SK-N-SH (cell line): ENCODE data around the gene TUBA3E. TPM values are rescaled to one million over a fixed set of nuclear protein-coding genes. Genes with fewer than 3 reads are reported as not detected.
"Not testable (repeated sequence)": the region's sequence is repeated elsewhere in the genome, so short reads cannot be mapped to it uniquely, and the experiment has no call there.

Experiments
- CTCF ChIA-PET: fragments of 300-600, 350-600 bp; formaldehyde crosslinking; extraction: SDS; loops from one replicate; lab custom pipeline; 2021; lab: Yijun Ruan, JAX
- POLR2A ChIA-PET: fragments of 350-600 bp; sonication (Branson Sonifier 250); formaldehyde crosslinking; extraction: SDS; loops from one replicate; lab custom pipeline; 2020; ENCODE audit warnings: antibody characterized with exemption, inconsistent platforms; lab: Yijun Ruan, JAX
- DNase-seq: peaks from one replicate; pipeline ENCODE4 v3.0.0; 2012
- H2AFZ ChIP-seq: fragments of 200-600 bp; sonication (generic); 2 replicates; pipeline ENCODE4 v1.8.1; 2016; ENCODE audit warnings: antibody characterized with exemption, mild to moderate bottlenecking, low read depth
- H3F3A ChIP-seq: fragments of 200-600 bp; sonication (generic); replicated peaks from 2 replicates; pipeline ENCODE3; 2016; ENCODE audit warnings: antibody characterized with exemption, mild to moderate bottlenecking; ENCODE audit not compliant: insufficient read depth
- H3K27ac ChIP-seq, 2 experiments: fragments of 200-500 bp in 1 of 2; fragments of 200-600 bp in 1 of 2; sonication (Bioruptor generic) in 1 of 2; sonication (generic), shearing (Covaris generic) in 1 of 2; 2 replicates each; pipeline versions ENCODE4 v1.5.1 to v1.6.1; 2014 to 2016; ENCODE audit warnings: low read depth in 2 of 2, inconsistent platforms in 1 of 2, low read length in 1 of 2, mild to moderate bottlenecking in 1 of 2, mixed read lengths in 1 of 2
- H3K27me3 ChIP-seq: fragments of 200-600 bp; sonication (generic), shearing (Covaris generic); 2 replicates; pipeline ENCODE4 v1.6.1; 2016; ENCODE audit warnings: mixed run types; ENCODE audit not compliant: insufficient read depth
- H3K36me3 ChIP-seq, 2 experiments: fragments of 200-500 bp in 1 of 2; fragments of 200-600 bp in 1 of 2; sonication (Bioruptor generic) in 1 of 2; sonication (generic) in 1 of 2; replicated peaks in 1 of 2; 2 replicates each; pipeline versions ENCODE3 to v1.5.1; 2014 to 2016; ENCODE audit warnings: low read length in 1 of 2, mild to moderate bottlenecking in 1 of 2; ENCODE audit not compliant: insufficient read depth in 2 of 2, control insufficient read depth in 1 of 2
- H3K4me1 ChIP-seq, 2 experiments: fragments of 200-500 bp in 1 of 2; fragments of 200-600 bp in 1 of 2; sonication (Bioruptor generic) in 1 of 2; sonication (generic), shearing (Covaris generic) in 1 of 2; 2 replicates each; pipeline versions ENCODE4 v1.5.1 to v1.6.1; 2014 to 2016; ENCODE audit warnings: low read depth in 1 of 2, low read length in 1 of 2, mixed run types in 1 of 2; ENCODE audit not compliant: insufficient read depth in 2 of 2, control insufficient read depth in 1 of 2
- H3K4me2 ChIP-seq: fragments of 200-600 bp; sonication (generic), shearing (Covaris generic); 2 replicates; pipeline ENCODE4 v1.6.1; 2017; ENCODE audit warnings: mixed run types
- H3K4me3 ChIP-seq, 2 experiments: fragments of 200-500 bp in 1 of 2; fragments of 200-600 bp in 1 of 2; sonication (Bioruptor generic) in 1 of 2; sonication (generic), shearing (Covaris generic) in 1 of 2; 2 replicates each; pipeline versions ENCODE4 v1.5.1 to v1.8.1; 2014 to 2016; ENCODE audit warnings: low read depth in 2 of 2, inconsistent platforms in 1 of 2, low read length in 1 of 2, mild to moderate bottlenecking in 1 of 2, mixed read lengths in 1 of 2, moderate library complexity in 1 of 2
- H3K79me2 ChIP-seq: fragments of 200-600 bp; sonication (generic); 2 replicates; pipeline ENCODE4 v1.8.1; 2017; ENCODE audit warnings: mild to moderate bottlenecking; ENCODE audit not compliant: insufficient read depth
- H3K9ac ChIP-seq: fragments of 200-600 bp; sonication (generic); 2 replicates; pipeline ENCODE4 v1.6.1; 2017; ENCODE audit warnings: mixed run types
- H3K9me2 ChIP-seq: fragments of 200-600 bp; sonication (generic); 2 replicates; pipeline ENCODE4 v1.6.1; 2017; ENCODE audit warnings: mixed run types
- H3K9me3 ChIP-seq: fragments of 200-600 bp; sonication (generic); 2 replicates; pipeline ENCODE4 v1.6.1; 2017; ENCODE audit warnings: mixed run types, mild to moderate bottlenecking, moderate library complexity
- H4K20me1 ChIP-seq: fragments of 200-600 bp; sonication (generic); 2 replicates; pipeline ENCODE4 v1.6.1; 2017; ENCODE audit warnings: mild to moderate bottlenecking, mixed run types; ENCODE audit not compliant: insufficient read depth
- RXRA ChIP-seq: IDR thresholded peaks from 2 replicates; pipeline ENCODE4 v1.4.0; 2012; ENCODE audit warnings: low read depth, mild to moderate bottlenecking, borderline replicate concordance
- TCF12 ChIP-seq: IDR thresholded peaks from 2 replicates; pipeline ENCODE4 v1.4.0; 2012
- WGBS: methylation state at CpG from one replicate; pipeline ENCODE4 v1.1.6; 2017; ENCODE audit warnings: low lambda C conversion rate; 5-methylcytosine and 5-hydroxymethylcytosine counted together
- polyA plus RNA-seq, 3 experiments: library from polyadenylated mRNA; depleted of rRNA; stranded (reverse); fragments of >200 nt; gene quantifications; 2 replicates each; pipeline ENCODE4 v1.2.3, GENCODE V29; 2012
- TF ChIP-seq, protein P1 (sequence below): fragments of 200-600 bp; sonication (generic); IDR thresholded peaks from 2 replicates; pipeline ENCODE4 v1.6.1; 2017; ENCODE audit warnings: antibody characterized with exemption, mild to moderate bottlenecking, moderate library complexity

The TUBA3E gene
- polyA plus RNA-seq, 1 of the 3 experiments (the other 2 are of a cell fraction): not detected

- Histone ChIP-seq H3K4me2 (no peak overlapping the region), H2AFZ (no peak overlapping the region), H3F3A (no peaks in the 10 kb centered on the region), H3K9ac (no peak overlapping the region), H3K9me3 (no peaks in the 10 kb centered on the region), H3K4me3 (no peak overlapping the region), H3K79me2 (no peaks in the 10 kb centered on the region), H3K27me3 (no peaks in the 10 kb centered on the region), H3K4me1 (no peaks in the 10 kb centered on the region), H4K20me1 (no peaks in the 10 kb centered on the region), H3K27ac (no peak overlapping the region), H3K36me3 (no peaks in the 10 kb centered on the region), H3K9me2 (no peaks in the 10 kb centered on the region)
- TF ChIP-seq, protein P1, sequence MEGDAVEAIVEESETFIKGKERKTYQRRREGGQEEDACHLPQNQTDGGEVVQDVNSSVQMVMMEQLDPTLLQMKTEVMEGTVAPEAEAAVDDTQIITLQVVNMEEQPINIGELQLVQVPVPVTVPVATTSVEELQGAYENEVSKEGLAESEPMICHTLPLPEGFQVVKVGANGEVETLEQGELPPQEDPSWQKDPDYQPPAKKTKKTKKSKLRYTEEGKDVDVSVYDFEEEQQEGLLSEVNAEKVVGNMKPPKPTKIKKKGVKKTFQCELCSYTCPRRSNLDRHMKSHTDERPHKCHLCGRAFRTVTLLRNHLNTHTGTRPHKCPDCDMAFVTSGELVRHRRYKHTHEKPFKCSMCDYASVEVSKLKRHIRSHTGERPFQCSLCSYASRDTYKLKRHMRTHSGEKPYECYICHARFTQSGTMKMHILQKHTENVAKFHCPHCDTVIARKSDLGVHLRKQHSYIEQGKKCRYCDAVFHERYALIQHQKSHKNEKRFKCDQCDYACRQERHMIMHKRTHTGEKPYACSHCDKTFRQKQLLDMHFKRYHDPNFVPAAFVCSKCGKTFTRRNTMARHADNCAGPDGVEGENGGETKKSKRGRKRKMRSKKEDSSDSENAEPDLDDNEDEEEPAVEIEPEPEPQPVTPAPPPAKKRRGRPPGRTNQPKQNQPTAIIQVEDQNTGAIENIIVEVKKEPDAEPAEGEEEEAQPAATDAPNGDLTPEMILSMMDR: no peak
- no peak for TF ChIP-seq TCF12
- TF ChIP-seq RXRA: no peak
- no peak for DNase-seq
- POLR2A ChIA-PET: no interaction called here
- CTCF ChIA-PET: no interaction called here
- WGBS: 53% methylated on average over 11 of the region's 12 CpGs
These were observed 33.4 kb upstream of the TUBA3E start for GRCh38 chr2:130231656-130232055.

DNA sequence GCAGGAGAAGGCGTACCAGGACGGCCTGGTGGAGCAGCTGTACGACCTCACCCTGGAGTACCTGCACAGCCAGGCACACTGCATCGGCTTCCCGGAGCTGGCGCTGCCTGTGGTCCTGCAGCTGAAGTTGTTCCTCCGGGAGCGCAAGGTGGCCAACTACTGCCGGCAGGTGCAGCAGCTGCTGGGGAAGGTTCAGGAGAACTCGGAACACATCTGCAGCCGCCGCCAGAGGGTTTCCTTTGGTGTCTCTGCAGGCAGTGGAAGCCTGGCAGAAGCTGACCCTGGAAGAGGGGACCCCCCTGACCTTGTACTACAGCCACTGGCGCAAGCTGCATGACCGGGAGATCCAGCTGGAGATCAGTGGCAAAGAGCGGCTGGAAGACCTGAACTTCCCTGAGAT lies 32.7 kb upstream of the TUBA3E start:
- CTCF ChIA-PET, H3K4me3 ChIP-seq, H3K9ac ChIP-seq, H3K27me3 ChIP-seq, DNase-seq, H3K4me1 ChIP-seq, H3K9me3 ChIP-seq, H3K4me2 ChIP-seq, H3K9me2 ChIP-seq, H3F3A ChIP-seq, H2AFZ ChIP-seq, H3K27ac ChIP-seq, H4K20me1 ChIP-seq, H3K79me2 ChIP-seq, POLR2A ChIA-PET, H3K36me3 ChIP-seq: not testable (repeated sequence)
- 60% methylated on average over 4 of the region's 15 CpGs for WGBS

GRCh38 chr2:130230376-130230775 lies 32.1 kb upstream of the TUBA3E start:
- H2AFZ ChIP-seq, H3K27ac ChIP-seq, H3K9ac ChIP-seq, H3K4me2 ChIP-seq, DNase-seq, H3K79me2 ChIP-seq, POLR2A ChIA-PET, H3F3A ChIP-seq, H3K36me3 ChIP-seq, H3K9me3 ChIP-seq, CTCF ChIA-PET, H4K20me1 ChIP-seq, H3K4me1 ChIP-seq, H3K9me2 ChIP-seq, H3K4me3 ChIP-seq, H3K27me3 ChIP-seq: not testable (repeated sequence)
- 80% methylated on average over 9 of the region's 18 CpGs for WGBS

GRCh38 chr2:130229161-130229510 lies 30.9 kb upstream of the TUBA3E start:
- H2AFZ ChIP-seq, DNase-seq, CTCF ChIA-PET: not testable (repeated sequence)

GRCh38 chr2:130228467-130229160 lies 30.4 kb upstream of the TUBA3E start:
- H3K4me1 ChIP-seq, H3K4me2 ChIP-seq, H3K27ac ChIP-seq, H3K9ac ChIP-seq, DNase-seq, CTCF ChIA-PET, H4K20me1 ChIP-seq, H3K27me3 ChIP-seq, H3K4me3 ChIP-seq, H3K36me3 ChIP-seq, POLR2A ChIA-PET, H3K79me2 ChIP-seq, H2AFZ ChIP-seq, H3K9me2 ChIP-seq, H3F3A ChIP-seq, H3K9me3 ChIP-seq: not testable (repeated sequence)
- 87% methylated on average over 46 of the region's 69 CpGs for WGBS

More at GRCh38 chr2:130229161-130229510, 30.9 kb upstream of the TUBA3E start:
- H3K4me2 ChIP-seq, H3K9ac ChIP-seq, H3K9me2 ChIP-seq, H3K79me2 ChIP-seq, H3K27ac ChIP-seq, H3F3A ChIP-seq, H3K9me3 ChIP-seq, H3K27me3 ChIP-seq, H4K20me1 ChIP-seq, H3K4me1 ChIP-seq, H3K4me3 ChIP-seq, POLR2A ChIA-PET, H3K36me3 ChIP-seq: not testable (repeated sequence)
- 92% methylated on average over 35 of the region's 48 CpGs for WGBS

- 80% methylated on average over 20 of the region's 21 CpGs for WGBS
- H3K9me2 ChIP-seq, H3K27me3 ChIP-seq, H3K4me2 ChIP-seq, CTCF ChIA-PET, H3F3A ChIP-seq, H3K4me3 ChIP-seq, H2AFZ ChIP-seq, POLR2A ChIA-PET, H3K27ac ChIP-seq, H3K4me1 ChIP-seq, DNase-seq, H4K20me1 ChIP-seq, H3K36me3 ChIP-seq, H3K79me2 ChIP-seq, H3K9ac ChIP-seq, H3K9me3 ChIP-seq: not testable (repeated sequence)
These were observed 29.8 kb upstream of the TUBA3E start for GRCh38 chr2:130228005-130228404.
